WTC11 (cell line): ENCODE data around the gene NUTM2D.
"Not testable (repeated sequence)": the region's sequence is repeated elsewhere in the genome, so short reads cannot be mapped to it uniquely, and the experiment has no call there.

Source experiments
- KAT7 ChIP-seq: sonication (generic); formaldehyde crosslinking; IDR thresholded peaks from 2 replicates; pipeline ENCODE4 v1.8.1; 2023; ENCODE audit warnings: missing genetic modification reagents, mild to moderate bottlenecking, borderline replicate concordance
- NR1H2 ChIP-seq: sonication (generic); formaldehyde crosslinking; IDR thresholded peaks from 2 replicates; pipeline ENCODE4 v1.9.0; 2021; ENCODE audit warnings: mild to moderate bottlenecking, moderate library complexity, missing genetic modification reagents

DNA sequence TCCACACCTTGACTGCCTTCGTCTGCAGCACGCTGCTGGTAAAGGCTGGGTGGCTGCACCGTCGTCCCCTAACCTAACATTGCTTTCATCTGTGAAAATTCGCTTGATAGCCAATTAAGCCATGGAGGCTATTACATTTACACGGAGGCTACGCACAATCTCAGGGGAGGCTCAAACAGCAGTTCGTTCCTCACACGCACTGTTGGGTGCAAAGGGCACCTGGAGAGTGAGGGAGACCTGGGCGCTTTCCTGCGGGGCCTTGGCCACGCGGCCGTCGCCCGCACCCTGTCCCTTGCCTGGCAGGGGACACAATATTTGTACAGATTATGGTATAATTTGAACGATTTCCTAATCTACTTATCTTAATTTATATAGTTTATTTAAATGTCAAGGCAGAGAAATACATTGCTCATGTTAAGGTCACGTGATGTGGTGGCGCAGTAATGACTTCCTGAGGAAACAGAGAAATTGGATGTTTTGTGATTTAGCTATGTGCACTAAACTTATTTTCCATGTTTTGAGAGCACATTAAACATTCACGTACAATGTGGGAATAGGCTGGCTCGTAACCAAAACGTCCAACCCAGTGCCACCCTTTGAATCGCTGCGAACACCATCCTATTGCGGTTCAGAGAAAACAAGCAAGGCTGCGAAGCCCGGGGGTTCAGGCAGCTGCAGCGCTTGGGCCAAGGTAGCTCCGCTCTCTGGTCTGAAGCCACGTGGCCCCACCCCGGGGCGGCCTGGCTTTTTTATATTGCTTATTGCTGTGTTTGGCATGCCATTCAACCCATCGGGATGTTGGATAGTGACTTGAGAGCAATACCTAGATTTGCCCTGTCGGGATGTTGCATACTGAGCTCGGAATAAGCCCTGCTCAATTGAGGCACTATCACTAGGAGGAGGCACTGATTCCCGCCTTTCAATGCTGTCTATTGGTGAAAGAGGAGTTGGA, 50.2 kb downstream of the NUTM2D start:
- TF ChIP-seq NR1H2, KAT7 (CRISPR knock-in tag): not testable (repeated sequence)
